GM18909 (cell line): ENCODE measurements around the gene IGFLR1.
"Not testable (repeated sequence)": the region's sequence is repeated elsewhere in the genome, so short reads cannot be mapped to it uniquely, and the experiment has no call there.

Source experiments
- ATAC-seq: cut with Tn5 transposase; IDR thresholded peaks from one replicate; pipeline ENCODE4 v1.9.1; 2021; ENCODE audit warnings: mild to moderate bottlenecking; ENCODE audit not compliant: unreplicated experiment, poor library complexity

The IGFLR1 gene

DNA sequence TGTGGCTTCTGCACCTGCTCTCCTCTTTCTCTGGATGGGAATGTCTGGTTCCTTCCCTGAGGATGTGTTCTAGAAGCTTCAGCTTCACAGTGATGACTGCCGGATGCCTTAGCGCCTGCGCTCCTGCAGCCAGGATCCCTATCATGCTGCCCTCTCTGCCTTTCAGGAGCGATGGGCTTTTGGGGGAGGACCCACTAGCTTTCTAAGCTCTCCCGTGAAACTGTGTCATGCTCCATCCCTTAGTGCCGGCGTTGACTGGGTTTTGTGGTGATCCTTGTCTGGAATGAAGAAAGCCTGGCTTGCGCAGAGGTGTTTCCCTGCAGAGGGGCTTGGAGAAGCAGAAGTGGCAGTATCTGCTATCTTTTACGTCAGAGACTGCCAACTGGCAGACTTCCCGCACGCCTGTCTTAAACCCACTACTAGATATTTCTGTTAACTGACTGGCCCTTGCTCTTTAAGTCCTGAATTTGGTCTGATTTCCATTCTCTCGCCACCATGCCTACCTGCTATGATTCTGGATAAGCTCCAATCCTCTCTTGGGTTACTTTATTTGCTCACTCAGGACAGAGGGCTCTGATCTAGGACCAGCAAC lies 28.3 kb downstream of the IGFLR1 start:
- ATAC-seq: no peak

DNA sequence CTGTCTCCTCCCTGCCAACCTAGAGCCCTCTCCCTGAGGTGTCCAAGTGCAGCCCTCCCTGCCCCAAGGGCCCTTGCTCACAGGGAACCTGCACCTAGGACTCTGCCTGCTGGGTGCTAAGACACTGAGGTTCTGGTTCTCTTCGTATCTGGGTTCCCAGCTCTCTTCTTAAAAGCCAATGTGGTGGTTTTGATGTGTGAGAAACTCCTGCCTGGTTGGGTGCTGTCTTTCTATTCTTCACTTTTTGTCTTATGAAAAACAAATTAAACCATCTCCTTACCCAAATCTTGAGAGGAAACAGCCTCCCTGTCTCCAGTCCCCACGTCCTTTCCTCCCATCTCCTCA lies 28.8 kb downstream of the IGFLR1 start:
- no peak for ATAC-seq

DNA sequence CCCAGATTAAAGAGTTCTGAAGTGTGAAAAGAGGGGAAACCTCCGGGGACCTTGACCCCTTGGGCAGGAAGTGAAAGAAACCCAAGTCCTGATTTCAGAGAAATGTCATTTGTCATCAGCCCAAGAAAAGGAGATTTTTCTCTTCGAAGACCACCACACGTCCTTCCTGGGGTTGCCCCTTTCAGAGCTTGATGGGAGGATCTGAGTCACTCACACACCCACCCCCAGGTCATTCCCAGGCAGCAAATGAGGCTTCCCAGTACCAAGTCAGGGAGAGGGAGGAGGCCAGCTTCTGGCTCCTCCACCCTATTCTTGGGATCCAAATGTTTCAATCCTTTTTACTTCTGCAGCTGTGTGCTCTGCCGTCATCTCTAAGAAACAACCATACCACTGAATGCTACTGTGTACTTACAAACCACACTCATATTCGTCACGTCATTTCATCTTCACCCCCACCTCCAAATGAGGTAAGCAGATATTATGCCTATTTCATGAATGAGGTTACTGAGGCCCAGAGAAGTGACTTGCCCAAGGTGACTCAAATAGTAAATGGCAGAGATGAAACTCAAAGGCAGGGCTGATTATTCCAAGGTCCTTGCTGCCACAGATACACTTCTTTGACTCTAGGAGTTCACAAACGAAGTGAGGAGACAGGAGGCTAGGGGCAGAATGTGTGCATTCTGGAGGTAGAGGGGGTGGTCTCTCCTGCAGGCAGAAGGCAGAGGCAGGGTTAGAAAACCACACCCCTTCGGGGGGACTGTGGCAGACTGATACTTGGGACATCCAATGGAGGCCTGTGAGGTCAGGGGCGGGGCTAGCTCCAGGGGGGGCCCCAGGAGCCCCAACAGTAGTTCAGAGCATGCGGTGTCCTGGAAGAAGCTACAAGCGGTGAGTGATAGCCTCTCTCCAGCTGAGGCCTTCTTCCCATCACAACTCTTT lies 29.4 kb downstream of the IGFLR1 start:
- ATAC-seq: peak; percentile 17

GRCh38 chr19:35710784-35711723 lies 31.2 kb downstream of the IGFLR1 start:
- ATAC-seq: peak; percentile 35

GRCh38 chr19:35708391-35708790 lies 33.9 kb downstream of the IGFLR1 start:
- no peak for ATAC-seq

- ATAC-seq: no peak
Measured at GRCh38 chr19:35704218-35704617, 38.0 kb downstream of the IGFLR1 start, which contains the start of gene ZBTB32. TSS of gene ZBTB32 (plus strand) at chr19:35704558. CDS start at chr19:35714627, 10,069 bp downstream.

GRCh38 chr19:35703343-35703742 lies 38.9 kb downstream of the IGFLR1 start:
- no peak for ATAC-seq

DNA sequence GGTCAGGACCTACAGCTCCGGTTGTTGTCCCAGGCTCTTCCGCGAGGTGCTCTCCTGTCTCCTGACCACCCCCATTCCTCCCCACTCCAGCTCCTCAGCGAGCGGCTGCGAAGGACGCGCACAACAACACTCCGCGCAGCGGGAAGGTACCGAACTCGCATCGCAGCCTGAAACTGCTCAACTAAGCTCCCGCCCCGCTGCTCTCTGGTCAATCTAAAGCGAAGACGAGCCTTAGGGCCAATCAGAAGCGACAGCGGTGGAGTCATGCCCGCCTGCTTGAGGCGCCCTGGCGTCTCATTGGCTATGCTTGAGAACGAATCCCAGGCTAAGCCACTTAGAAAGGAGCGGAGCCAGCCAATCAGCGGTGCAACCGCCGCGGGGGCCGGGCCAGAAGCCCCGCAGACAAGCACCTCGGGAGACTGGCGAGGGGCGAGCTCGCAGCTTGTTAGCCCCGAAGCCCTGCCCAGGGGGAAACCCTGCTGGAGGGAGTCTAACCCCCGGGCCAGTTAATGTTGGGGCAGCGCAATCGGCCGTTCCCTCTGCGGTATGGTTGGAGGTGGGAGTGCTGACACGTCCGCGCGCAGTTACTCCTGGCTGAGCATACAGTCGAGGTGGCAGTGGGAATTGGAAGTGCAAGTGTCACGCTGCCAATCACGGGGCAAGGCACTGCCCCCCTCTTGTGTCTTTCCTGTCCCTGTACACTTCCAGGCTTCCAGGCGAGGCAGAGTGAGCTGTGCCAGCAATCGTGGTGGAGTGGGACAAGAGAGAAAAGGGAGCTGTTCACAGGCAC lies 39.8 kb downstream of the IGFLR1 start:
- peak; percentile 93 for ATAC-seq

DNA sequence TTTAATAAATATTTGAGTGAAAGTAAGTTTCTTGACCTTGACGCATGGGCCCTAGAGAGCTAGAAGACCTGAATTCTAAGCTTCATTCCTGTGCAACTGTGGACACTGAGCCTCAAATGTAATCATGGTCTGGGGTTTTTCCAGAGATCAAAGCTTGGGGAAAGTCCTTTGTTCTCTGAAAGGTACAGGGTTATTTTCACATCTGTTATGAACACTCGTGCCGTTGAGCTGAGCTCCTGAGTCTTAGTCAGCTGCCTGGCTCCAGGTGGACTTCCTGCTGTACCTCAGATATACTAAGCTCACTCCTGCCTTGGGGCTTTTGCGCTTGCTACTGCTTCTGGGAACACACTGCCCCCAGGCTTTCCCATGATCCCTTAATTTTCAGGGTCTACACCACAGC lies 45.4 kb downstream of the IGFLR1 start:
- ATAC-seq: no peak

GRCh38 chr19:35695895-35696422 lies 46.3 kb downstream of the IGFLR1 start:
- no peak for ATAC-seq

- ATAC-seq: peak; percentile 78
Measured at GRCh38 chr19:35693835-35694599, 48.2 kb downstream of the IGFLR1 start.

GRCh38 chr19:35693422-35693821 lies 48.8 kb downstream of the IGFLR1 start:
- ATAC-seq: peak; percentile 10

DNA sequence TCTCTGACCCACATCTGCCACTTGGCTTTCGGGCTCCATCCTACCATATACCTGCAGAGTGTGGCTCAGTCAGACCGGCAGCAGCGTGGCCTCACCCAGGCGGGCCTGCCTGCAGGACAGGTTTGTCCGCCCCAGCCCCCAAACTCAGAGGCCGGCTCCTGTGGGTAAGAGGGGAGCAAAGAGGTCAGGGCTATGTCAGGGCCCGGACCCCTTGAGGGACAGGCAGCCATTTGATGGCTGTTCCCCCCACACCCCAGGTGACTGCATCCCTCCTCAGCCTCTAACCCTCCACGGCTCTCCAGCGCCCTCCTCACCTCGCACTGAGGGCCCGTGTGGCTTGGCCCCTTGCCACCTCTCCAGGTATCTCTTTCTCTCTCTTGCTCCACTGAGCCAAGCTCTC lies 50.2 kb downstream of the IGFLR1 start:
- no peak for ATAC-seq

GRCh38 chr19:35691106-35691505 lies 51.1 kb downstream of the IGFLR1 start:
- not testable (repeated sequence) for ATAC-seq

DNA sequence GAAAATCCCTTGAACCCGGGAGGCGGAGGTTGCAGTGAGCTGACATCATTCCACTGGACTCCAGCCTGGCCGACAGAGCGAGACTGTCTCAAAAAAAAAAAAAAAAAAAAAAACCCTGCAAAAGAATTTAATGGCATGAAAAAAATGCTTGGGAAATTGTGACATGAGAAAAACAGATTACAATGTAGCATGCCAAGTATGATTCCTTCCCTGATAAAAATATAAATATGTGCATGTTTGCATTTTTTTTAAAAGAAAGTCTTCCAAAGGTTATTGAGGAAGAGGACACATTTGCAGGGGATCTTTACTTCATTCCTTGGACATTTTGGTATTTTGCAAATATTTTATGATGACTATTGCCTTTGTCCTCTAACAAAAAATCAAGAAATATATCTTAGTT lies 52.4 kb downstream of the IGFLR1 start:
- ATAC-seq: no peak
